Measurements from ENCODE around the gene HIBADH.

HIBADH gene

GRCh38 chr7:27662490-27663205 is at the start of gene HIBADH:
HIBADH (minus strand) TSS chr7:27662883; CDS start chr7:27662788, 95 bp downstream.
- peak; percentile 99 for DNase-seq

- DNase-seq, result no peak
Observed at GRCh38 chr7:27712217-27712616, 49.5 kb upstream of the HIBADH start.

DNA sequence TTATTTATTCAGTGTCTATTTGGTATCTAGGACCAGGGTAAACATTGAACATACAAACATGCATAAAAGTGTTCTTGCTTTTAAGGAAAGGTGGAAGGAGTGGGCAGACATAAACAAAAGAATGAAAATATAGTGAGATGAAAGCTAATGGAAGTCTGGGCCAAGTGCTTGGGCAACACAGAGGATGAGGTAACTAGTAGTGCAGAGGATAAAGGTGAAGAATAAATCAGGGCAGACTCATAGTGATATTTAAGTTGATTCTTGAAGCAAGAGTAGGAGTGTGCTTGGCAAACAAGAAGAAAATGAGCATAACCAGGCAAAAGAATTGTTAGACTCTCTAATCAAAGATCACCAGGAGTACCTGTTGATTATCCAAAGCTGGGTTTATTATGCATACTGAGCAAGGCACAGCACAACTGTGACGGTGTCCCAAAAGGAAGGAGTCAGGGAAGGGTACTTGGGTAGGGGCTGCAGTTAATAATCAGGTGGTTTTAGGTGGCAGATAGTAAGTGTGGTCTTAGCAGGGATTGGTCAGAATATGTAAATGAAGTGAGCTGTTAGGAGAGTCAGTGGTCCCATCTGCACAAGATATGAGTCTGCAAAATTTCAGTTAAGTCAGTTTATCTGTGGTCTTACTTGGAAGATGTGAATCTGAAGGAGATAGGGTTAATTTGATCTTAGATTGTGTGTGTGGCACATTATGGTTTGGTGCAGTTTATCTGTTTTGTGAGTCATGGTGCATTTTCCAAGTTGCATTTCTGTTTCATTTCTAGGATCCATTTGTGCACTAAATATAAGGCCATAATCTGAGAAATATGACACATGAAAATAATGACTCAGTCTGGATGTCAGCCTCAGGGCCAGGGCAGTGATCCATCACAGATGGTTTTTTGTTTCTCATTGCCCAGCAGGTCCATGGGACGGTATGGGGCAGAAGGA is 46.7 kb upstream of the HIBADH start:
- DNase-seq, result no peak

- DNase-seq, result no peak
Observed at GRCh38 chr7:27708485-27708884, 45.8 kb upstream of the HIBADH start.

- DNase-seq, result no peak
Observed at GRCh38 chr7:27705200-27705594, 42.5 kb upstream of the HIBADH start.

- DNase-seq, result no peak
Observed at GRCh38 chr7:27704422-27705199, 41.9 kb upstream of the HIBADH start.

DNA sequence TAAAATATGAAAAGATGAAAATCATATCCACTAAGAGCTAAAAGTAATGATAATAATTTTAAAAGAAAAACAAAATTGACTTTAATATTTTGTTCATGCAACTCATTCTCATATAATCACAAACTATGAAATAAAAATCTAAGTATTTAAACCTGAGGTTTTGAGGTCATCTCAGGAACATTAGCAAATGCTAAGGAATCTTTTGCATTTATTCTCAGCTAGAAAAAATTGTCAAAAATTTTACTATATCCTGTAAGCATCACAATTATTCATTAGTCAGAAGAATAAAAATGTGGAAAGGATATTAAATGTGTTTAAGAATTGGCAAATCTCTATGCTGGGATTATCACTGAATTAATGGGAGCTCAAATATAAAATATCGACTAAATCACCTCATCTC is 40.5 kb upstream of the HIBADH start:
- no peak for DNase-seq

GRCh38 chr7:27700501-27700900 is 37.8 kb upstream of the HIBADH start:
- no peak for DNase-seq

- no peak for DNase-seq
Observed at GRCh38 chr7:27699751-27700150, 37.1 kb upstream of the HIBADH start.

GRCh38 chr7:27697861-27698430 is 35.3 kb upstream of the HIBADH start:
- peak; percentile 71 for DNase-seq

DNA sequence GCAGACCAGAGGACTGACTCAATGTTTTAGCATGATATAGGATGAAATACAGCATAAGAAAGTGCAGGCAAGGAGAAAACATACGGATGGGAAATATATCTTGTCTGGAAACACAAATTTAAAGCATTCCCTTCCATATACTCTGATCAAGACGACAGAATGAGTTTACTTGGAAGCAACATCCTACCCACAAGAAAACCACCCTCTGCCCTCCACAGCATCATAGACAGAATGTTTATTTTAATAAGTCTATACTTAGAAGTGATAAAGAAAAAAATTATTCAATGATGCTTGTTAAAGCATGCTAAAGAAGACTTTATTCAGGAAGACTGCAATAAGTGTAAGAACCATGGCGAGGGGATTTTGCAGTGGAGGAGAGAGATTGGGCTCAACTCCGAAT is 32.4 kb upstream of the HIBADH start:
- DNase-seq, result no peak

GRCh38 chr7:27693794-27694193 is 31.1 kb upstream of the HIBADH start:
- no peak for DNase-seq

- DNase-seq, result no peak
Observed at GRCh38 chr7:27690649-27691048, 28.0 kb upstream of the HIBADH start.

- peak; percentile 56 for DNase-seq
Observed at GRCh38 chr7:27689591-27690164, 27.0 kb upstream of the HIBADH start.

- no peak for DNase-seq
Observed at GRCh38 chr7:27689150-27689549, 26.5 kb upstream of the HIBADH start.

- DNase-seq, result no peak
Observed at GRCh38 chr7:27688646-27689045, 26.0 kb upstream of the HIBADH start.

DNA sequence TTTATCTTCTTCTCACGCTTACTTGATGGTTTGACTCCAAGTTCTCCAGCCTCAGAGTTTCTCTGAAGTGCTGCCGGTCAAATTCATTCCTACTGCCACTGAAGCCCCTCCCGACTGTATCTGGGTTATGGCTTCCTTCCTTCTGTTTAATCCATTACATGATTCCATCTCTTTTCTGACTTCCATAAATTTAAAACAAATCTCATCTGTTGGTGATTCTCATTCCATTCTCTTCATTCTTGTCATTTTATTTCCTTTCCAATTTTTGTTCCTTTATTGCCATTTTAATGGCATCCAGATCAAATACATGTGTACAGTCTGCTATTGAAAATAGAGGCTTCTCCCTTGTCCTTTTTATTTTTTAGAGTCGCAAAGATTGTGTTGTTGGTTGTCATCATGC is 25.4 kb upstream of the HIBADH start:
- DNase-seq, result no peak

GRCh38 chr7:27686315-27686714 is 23.6 kb upstream of the HIBADH start:
- DNase-seq, result no peak

DNA sequence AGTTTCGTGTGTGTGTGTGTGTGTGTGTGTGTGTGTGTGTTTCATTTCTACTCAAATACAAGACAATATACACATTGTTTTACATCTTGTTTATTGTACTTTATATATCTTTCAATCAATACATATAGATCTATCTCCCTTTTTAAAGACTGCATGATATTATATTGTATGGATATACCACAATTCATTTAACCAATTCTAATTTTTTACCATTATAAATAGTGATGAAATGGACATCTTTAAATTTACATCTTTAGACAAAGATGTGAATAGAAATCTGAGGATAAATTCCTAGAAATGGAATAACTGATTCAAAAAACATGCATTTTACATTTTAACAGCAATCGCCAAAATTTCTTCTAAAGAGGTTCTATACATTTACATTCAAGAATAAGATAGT is 23.2 kb upstream of the HIBADH start:
- no peak for DNase-seq

DNA sequence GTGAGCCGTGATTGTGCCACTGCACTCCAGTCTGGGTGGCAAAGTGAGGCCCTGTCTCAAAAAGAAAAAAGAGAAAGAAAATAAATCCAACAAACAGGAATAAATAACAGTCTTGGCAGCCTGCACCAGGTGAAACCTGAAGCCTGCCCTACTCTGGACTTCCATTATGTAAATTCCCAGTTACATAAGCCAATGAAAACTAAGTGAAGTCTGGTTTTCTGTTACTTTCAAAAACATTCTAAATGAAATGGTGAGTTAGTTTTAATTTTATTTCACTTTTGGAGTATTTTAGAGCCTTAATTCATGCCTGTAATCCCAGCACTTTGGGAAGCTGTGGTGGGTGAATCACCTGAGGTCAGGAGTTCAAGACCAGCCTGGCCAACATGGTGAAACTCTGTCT is 22.5 kb upstream of the HIBADH start:
- DNase-seq, result no peak

DNA sequence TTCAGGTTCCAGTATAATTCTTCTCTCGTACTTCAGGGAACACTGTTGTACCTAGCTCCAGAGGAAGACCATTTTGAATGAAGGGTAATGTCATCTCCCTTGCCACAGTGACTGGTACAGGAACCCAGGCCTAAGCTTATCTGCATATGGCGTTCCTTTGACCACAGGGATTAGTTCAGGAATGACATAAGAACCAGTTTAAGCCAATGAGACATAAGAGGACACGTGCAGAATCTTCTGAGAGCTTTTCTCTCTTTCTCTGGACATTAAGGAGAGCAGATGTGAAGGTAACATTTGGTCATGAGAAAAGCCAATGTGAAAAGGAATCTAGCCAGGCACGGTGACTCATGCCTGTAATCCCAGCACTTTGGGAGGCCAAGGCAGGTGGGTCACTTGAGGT is 21.8 kb upstream of the HIBADH start:
- no peak for DNase-seq

GRCh38 chr7:27680610-27681009 is 17.9 kb upstream of the HIBADH start:
- DNase-seq, result no peak

Measured in islet precursor cell (in vitro differentiated cells).